GM19035 (cell line): ENCODE measurements around the gene SORCS1.

Experiments
- ATAC-seq: cut with Tn5 transposase; IDR thresholded peaks from one replicate; pipeline ENCODE4 v1.9.1; 2021; ENCODE audit not compliant: unreplicated experiment

Gene SORCS1

DNA sequence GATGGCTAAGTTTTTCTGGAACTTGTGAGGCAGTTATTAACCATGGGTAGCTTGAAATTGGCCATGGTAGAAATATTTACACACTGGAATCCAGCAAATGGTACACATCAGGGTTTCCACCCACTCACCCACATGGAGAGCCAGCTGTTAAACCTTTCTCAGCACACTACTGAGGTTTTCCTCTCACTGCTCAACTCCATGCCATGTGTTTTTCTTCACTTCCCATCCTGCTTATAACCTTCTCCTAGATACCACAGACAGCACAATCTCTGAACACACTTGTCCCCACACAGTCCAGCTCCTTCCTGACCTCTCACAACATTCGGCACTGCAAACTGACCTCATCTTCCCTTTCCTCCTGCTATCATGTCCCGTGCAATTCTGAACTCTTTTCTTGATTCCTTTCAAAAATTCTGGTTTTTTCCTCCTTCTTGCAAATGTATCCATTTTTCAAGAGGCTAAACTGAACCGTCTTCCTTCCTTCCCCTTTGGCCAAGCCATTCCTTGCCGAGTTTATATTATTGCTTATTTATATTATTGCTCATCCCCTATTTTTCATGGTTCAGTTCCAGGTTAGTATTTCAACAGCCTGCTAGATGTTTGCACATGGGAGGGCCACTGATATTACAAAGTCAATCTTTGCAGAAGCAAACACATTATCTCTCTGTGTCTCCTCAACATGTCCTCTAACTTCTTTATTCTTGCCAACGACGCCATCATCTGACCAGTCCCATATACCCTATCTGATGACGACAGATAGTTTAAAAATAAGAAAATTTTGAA lies 606.4 kb downstream of the SORCS1 start:
- no peak for ATAC-seq

DNA sequence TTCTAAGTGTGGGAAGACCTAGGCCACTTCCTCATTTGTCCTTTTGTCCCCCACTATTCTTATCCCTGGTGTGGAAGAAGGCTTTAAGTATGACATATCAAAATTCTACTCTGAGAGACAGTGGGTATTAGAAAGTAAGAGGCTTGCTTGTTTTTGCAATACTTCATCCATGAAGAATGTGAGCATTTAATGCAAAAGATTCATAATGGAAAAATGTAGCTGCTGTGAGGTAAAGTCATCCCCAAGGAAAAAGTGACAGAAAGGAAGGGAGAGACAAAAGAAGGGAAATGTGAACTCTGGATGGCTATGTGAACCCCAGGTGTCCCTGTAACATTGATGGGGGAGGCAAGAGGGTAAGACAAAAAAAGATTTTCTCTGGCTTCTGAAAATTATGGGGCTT lies 607.5 kb downstream of the SORCS1 start:
- ATAC-seq, result no peak

DNA sequence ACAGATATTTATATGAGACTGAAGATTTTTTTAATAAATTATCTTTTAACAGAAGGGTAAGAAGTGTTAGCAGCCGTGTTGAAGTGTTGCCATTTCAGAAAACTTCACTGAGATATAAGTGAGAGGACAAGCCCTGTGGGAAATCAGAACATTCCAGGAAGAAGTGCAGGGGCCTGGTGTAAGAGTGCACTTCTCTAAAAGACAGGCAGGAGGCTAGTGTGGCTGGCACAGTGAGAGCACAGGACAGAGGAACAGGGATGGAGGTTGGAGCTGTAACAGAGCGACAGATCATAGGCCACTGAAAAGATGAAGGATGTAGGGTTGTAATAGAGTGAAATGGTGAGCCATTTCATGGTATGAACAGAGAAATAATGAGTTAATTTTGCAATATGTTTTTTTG lies 608.9 kb downstream of the SORCS1 start:
- no peak for ATAC-seq

DNA sequence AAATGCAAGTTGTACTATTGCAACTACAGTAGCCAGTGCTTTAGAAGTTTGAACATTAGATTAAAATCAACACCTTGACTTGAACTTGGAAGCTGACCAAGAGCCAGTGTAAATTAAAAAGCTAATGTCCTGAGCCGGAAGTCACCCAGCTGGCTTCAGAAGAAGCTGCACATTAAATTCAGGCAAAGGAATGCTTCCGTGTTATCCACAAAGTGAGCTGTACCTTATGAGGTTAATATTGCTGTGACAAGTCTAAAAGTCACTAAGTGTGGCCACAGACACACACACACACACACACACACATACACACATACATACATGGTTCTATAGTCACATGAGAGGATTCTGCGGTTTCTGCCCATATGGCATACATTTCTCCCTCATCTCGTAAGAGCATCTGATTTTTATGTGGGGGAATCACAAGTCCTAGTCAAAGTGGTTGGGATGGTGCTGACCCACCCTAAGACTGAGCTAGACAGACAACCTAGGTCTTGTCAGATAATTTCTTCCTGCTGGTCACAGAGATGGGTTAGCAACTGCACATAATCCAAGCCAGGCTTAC lies 612.9 kb downstream of the SORCS1 start:
- ATAC-seq, result no peak

DNA sequence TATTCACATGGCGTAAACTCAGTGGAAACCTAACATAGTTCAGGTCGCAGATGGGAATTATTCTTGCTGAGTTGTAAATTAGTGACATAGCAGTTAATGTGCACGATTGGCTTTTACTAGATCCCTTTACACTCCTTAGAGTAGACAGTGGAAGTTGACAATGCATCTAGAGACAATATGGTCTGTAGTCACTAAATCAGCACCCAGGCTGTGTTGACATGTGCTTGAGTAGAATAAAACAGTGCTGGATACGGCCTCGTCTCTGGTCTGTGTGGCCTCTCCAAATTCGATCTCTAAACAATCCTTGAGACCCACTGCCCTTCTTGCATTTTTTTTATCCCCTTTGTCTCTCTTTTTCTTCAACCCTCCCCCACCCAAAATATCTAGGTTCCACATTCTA lies 615.7 kb downstream of the SORCS1 start:
- ATAC-seq, result no peak

DNA sequence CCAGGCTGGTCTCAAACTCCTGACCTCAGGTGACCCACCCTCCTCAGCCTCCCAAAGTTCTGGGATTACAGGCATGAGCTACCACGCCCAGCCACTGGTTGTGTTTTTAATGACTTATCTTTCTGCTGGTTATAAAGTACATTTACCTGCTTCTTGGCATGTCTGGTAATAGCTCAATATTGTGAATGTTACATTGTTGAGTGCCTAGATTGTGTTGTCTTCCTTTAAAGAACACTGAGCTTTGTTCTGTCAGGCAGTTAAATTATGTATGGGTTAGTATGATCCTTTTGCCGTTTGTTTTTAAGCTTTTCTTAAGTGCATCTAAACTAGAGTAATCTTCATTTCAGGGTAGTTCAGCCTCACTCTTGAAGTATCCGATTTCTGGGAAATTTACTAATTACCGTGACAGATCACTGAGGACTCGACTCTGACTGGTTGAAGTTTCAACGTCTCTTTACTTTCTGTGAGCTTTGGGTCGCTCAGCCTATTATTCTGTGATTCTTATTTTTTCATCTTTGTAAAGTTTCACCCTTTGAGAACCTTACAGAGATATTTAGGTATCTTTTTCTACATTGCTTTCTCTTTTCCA lies 617.4 kb downstream of the SORCS1 start:
- no peak for ATAC-seq

DNA sequence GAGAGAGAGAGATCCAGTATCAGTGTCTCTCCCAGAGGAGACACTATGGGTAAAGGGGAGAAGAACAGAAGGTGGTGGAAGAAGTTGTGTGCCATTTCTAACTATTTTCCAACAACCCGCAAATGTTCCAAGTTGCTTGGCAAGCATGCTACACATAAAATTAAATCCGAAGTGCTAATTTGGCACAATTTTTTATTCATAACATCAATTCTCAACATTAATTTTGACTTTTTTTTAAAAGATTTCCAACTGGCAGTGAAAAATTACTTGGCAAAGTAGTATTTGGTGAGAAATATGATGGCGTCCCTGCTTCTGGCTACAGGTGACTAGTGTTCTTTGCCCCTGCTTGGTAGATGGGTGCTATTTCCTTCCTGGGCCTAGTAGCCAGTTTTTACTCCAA lies 622.0 kb downstream of the SORCS1 start:
- no peak for ATAC-seq

DNA sequence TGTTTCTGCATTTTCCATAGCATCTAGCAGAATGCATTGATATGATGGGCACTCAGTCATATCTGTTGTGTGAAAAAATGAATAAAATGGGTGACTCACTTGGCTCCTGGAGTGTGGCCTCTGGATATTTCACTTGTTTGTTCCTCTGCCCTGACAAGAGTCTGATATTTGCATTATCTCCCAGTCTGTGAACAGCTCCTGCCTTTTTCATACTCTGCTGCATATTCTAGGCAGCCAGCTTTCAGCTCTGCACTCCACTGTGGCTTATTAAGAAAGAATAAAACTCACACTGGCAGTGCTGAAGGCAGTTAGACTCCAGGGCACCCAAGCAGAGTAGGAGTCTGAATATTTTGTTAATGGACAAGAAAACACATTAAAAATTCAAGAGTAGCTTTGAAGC lies 623.9 kb downstream of the SORCS1 start:
- ATAC-seq, result no peak

DNA sequence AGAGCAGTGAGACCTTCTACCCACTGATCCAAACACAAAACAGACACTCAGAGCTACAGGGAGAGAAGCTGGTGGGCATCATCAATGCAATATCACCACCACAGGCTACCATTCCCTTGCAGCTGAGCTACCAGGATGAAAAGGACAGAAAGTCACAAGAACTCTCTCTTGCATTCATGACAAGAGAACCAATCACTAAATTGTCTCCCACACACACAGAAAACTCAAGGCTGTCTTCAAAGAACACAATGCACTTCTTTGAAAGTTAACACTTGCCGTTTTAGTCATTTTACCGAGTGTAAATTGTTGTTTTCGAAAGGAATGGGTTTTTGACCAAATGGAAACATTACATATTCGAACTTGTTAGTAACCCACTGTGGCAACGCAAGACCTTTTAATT lies 626.6 kb downstream of the SORCS1 start:
- ATAC-seq, result no peak

DNA sequence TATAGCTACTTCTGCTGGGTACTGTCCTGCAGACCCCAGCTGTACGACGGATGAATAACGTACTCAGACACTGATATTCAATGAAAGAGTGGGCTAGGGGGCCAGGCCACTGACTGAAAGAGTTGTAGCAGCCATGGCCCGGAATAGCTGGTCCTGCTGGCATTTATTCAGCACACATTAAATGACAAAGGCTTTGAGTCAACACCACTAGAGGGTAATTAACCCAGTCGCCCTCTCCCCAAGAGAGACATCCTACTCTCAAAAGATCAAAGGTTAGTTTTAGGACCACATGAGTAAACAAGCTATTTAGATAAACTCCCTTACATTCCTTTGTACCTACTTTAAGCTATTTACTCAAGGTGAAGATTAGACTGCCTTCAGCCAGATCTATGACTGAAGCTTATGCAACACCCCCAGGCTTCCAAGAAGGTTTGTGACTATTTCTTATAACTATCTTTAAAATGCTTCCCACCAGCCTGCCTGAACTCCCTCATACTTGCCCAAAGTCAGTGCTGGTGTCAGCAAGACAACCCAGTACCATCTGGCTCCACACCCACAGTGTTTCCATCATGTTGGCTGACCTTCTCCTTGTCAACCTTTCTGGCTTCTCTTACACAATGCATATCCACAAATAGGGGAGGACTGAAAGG lies 629.1 kb downstream of the SORCS1 start:
- ATAC-seq, result no peak

DNA sequence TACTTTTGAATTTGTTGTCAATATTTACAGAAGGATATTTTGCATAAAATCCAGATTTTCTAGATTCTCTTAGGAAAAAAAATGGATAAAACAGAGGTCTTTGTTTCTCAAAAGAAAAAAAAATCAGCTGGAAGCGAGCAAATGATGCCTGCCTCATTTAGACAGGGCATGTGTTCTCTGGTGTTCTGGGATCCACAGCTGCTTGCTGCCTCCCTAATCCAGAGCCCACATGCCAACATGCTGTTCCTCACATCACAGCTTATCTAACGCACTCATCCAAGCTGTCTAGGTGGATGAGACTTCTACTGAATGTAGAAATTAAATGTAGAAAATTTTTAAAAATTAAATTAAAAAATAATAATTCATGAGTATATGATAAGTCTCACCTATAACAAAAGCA lies 630.1 kb downstream of the SORCS1 start:
- ATAC-seq, result no peak

DNA sequence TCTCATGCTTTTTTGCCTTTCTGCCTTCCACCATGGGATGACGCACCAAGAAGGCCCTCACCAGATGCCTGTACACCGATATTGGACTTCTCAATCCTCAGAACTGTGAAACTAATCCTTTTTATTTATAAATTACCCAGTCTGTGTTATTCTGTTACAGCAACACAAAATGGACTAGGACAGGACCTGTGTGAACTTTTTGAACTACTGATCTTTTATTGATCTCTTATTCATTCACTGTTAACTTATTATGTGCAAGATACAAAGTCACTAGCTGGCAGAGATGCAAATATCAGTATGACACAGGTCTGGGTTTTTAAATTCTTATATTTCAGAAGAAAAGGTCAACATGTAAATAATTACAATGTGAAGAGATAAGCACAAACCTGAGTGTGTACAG lies 635.8 kb downstream of the SORCS1 start:
- no peak for ATAC-seq

DNA sequence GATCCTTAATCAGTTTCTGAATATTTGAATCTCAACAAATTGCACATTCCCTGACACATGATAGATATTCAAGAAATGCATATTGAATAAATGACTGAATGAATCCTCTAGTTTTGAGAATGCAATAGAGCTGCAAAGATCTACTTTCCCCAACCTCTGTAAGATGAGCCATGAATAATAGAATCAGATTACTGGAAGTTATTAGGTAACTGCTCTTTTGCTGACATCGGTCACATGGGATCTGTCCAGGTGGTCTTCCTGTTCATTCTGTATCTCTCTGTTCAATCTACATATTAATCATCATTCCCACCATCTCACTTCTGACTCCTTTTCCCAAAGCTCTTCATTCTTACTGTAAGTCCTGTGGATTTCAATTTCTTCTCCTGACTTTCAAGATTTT lies 638.7 kb downstream of the SORCS1 start:
- ATAC-seq, result no peak
